Testis (tissue), 5 donors: ENCODE data around the gene PPM1F. TPM values are rescaled to one million over a fixed set of nuclear protein-coding genes. Genes with fewer than 3 reads are reported as not detected.
A peak's percentile ranks its signal among the peaks of the same experiment; 100 is the strongest.

Source experiments
- DNase-seq: peaks from one replicate; pipeline ENCODE4 v3.0.0-alpha.2; 2019
- H3K27ac ChIP-seq, 2 donors: fragments of 200-600 bp; sonication (generic); one replicate each; pipeline ENCODE4 v1.5.1; 2019
- H3K27me3 ChIP-seq: fragments of 200-600 bp; sonication (generic); one replicate; pipeline ENCODE4 v1.5.1; 2019
- H3K36me3 ChIP-seq: fragments of 200-600 bp; sonication (generic); one replicate; pipeline ENCODE4 v1.5.1; 2017; ENCODE audit warnings: low read depth; ENCODE audit errors: missing control alignments
- H3K4me1 ChIP-seq: fragments of 200-600 bp; sonication (generic); one replicate; pipeline ENCODE4 v1.5.1; 2019
- H3K4me3 ChIP-seq, 2 donors: fragments of 200-600 bp; sonication (generic); one replicate each; pipeline ENCODE4 v1.5.1; 2017 to 2019
- H3K9me3 ChIP-seq: fragments of 200-600 bp; sonication (generic); one replicate; pipeline ENCODE4 v1.5.1; 2017
- CTCF ChIP-seq, 3 experiments: fragments of 450-650 bp in 2 of 3; fragments of 200-600 bp in 1 of 3; sonication (generic) in 1 of 3; IDR thresholded peaks; one replicate each; pipeline ENCODE4 v1.5.1; 2016 to 2019; ENCODE audit warnings: antibody characterized with exemption in 3 of 3, mild to moderate bottlenecking in 2 of 3, moderate library complexity in 1 of 3
- POLR2A ChIP-seq: fragments of 450-650 bp; IDR thresholded peaks from one replicate; pipeline ENCODE4 v1.6.1; 2017; ENCODE audit warnings: antibody characterized with exemption, mild to moderate bottlenecking, moderate library complexity
- WGBS, 2 donors: methylation state at CpG; one replicate each; pipeline ENCODE4 v1.1.5; 2018; 5-methylcytosine and 5-hydroxymethylcytosine counted together
- intact Hi-C: fragments of 100-400 bp; cut with DNase I; formaldehyde crosslinking; loops from one replicate; pipeline ENCODE4 v1.15.1; 2023; ENCODE audit warnings: low total_unique reads
- long read RNA-seq, 2 donors: transcript quantifications; one replicate each; lab custom pipeline, GENCODE V29; 2026
- polyA plus RNA-seq: library from polyadenylated mRNA; stranded (reverse); fragments of 350-450 nt; fragmentation: Illumina TruSeq; extraction: RNeasy Lipid Tissue Mini Kit (QIAGEN cat#74804); gene quantifications from one replicate; pipeline ENCODE4 v1.2.3, GENCODE V29; 2014; ENCODE audit warnings: low read depth, low replicate concordance; ENCODE audit not compliant: insufficient read depth
- total RNA-seq, 2 donors: library from RNA; depleted of rRNA; stranded (reverse); fragments of >200 nt; gene quantifications; one replicate each; pipeline ENCODE4 v1.2.3, GENCODE V29; 2016

Gene PPM1F
- total RNA-seq, result 10 to 100 TPM; 22.4 to 22.7 TPM
- polyA plus RNA-seq, result 17.4 TPM
- long read RNA-seq, donor 1, full-length matches to known transcripts, result 4 of 4 reads
- long read RNA-seq, donor 1, partial matches to known transcripts, result 0 of 4 reads
- long read RNA-seq, donor 1, other reads (novel, unspliced or antisense), result 0 of 4 reads
- long read RNA-seq, donor 2, full-length matches to known transcripts, result 6 of 6 reads
- long read RNA-seq, donor 2, partial matches to known transcripts, result 0 of 6 reads
- long read RNA-seq, donor 2, other reads (novel, unspliced or antisense), result 0 of 6 reads

GRCh38 chr22:21952586-21953571, at the start of gene PPM1F:
PPM1F (minus strand) TSS chr22:21952848; CDS start chr22:21946048, 6,800 bp downstream.
- H3K4me1 ChIP-seq, result peaks cover 10% of the 10 kb centered on the region
- TF ChIP-seq CTCF (IDR thresholded peaks at IDR 0.05) (peak; percentile 93 to 99 (median 98)), POLR2A (no peak)
- H3K9me3 ChIP-seq, result no peaks in the 10 kb centered on the region
- H3K27ac ChIP-seq, result peak within 1 kb of the TSS; percentile 39 to 50
- H3K27me3 ChIP-seq, result no peaks in the 10 kb centered on the region
- peak; percentile 87 for DNase-seq
- WGBS, 2 donors, result 8 to 27% methylated on average over 12 to 54 of the region's 58 CpGs
- peak within 1 kb of the TSS; percentile 70 to 80 for H3K4me3 ChIP-seq
- intact Hi-C loops, result no loop called here
- no peaks in the 10 kb centered on the region for H3K36me3 ChIP-seq

- DNase-seq, result no peak
- Histone ChIP-seq H3K27ac (no peak overlapping the region), H3K9me3 (no peaks in the 10 kb centered on the region), H3K36me3 (no peaks in the 10 kb centered on the region), H3K27me3 (no peaks in the 10 kb centered on the region), H3K4me3 (no peak overlapping the region), H3K4me1 (no peaks in the 10 kb centered on the region)
- 85 to 92% methylated on average over 2 of the region's 2 CpGs for WGBS, 2 donors
- intact Hi-C loops, result no loop called here
- TF ChIP-seq POLR2A (no peak), CTCF (IDR thresholded peaks at IDR 0.05) (no peak)
Observed at GRCh38 chr22:22001664-22002525, 49.2 kb upstream of the PPM1F start.

GRCh38 chr22:21998595-21999247, 46.1 kb upstream of the PPM1F start:
- intact Hi-C loops, result no loop called here
- no peaks in the 10 kb centered on the region for H3K27me3 ChIP-seq
- no peaks in the 10 kb centered on the region for H3K36me3 ChIP-seq
- TF ChIP-seq POLR2A, result no peak
- no peak for TF ChIP-seq CTCF (IDR thresholded peaks at IDR 0.05)
- no peaks in the 10 kb centered on the region for H3K4me1 ChIP-seq
- H3K9me3 ChIP-seq, result no peaks in the 10 kb centered on the region
- WGBS, 2 donors, result 91 to 93% methylated on average over 7 of the region's 7 CpGs
- no peak overlapping the region for H3K4me3 ChIP-seq
- no peak overlapping the region for H3K27ac ChIP-seq
- DNase-seq, result no peak

GRCh38 chr22:21996175-21996720, 43.6 kb upstream of the PPM1F start:
- Histone ChIP-seq H3K27me3 (no peaks in the 10 kb centered on the region), H3K27ac (no peak overlapping the region), H3K4me1 (no peaks in the 10 kb centered on the region), H3K4me3 (no peak overlapping the region), H3K36me3 (no peaks in the 10 kb centered on the region), H3K9me3 (no peaks in the 10 kb centered on the region)
- WGBS, 2 donors, result 86 to 89% methylated on average over 5 of the region's 5 CpGs
- no peak for TF ChIP-seq CTCF (IDR thresholded peaks at IDR 0.05)
- no peak for DNase-seq
- intact Hi-C loops, result no loop called here
